Breast epithelium (tissue), 3 donors: ENCODE results near the gene TSG101.

Experiments
- CTCF ChIP-seq, 3 donors: fragments of 450-650 bp; IDR thresholded peaks; one replicate each; pipeline ENCODE4 v1.5.1; 2016 to 2017; ENCODE audit warnings: antibody characterized with exemption in 3 of 3, mild to moderate bottlenecking in 3 of 3, moderate library complexity in 3 of 3
- POLR2A ChIP-seq: fragments of 450-650 bp; IDR thresholded peaks from one replicate; pipeline ENCODE4 v1.6.1; 2016; ENCODE audit warnings: antibody characterized with exemption, mild to moderate bottlenecking, moderate library complexity
- POLR2AphosphoS5 ChIP-seq, 3 donors: sonication (generic); formaldehyde crosslinking; IDR thresholded peaks; one replicate each; pipeline ENCODE4 v1.6.1; 2017; ENCODE audit warnings: antibody characterized with exemption in 3 of 3

GRCh38 chr11:18461909-18462308 is 64.8 kb downstream of the TSG101 start:
- TF ChIP-seq CTCF (IDR thresholded peaks at IDR 0.05), result no peak
- no peak for TF ChIP-seq POLR2A
- no peak for TF ChIP-seq POLR2AphosphoS5 (IDR thresholded peaks at IDR 0.05)
